Epidermal melanocyte (primary cell): ENCODE data around the gene PACSIN1.
"Not testable (repeated sequence)": the region's sequence is repeated elsewhere in the genome, so short reads cannot be mapped to it uniquely, and the experiment has no call there.

Source experiments
- DNase-seq: peaks from one replicate; pipeline ENCODE4 v3.0.0; 2011; ENCODE audit warnings: low spot score; ENCODE audit not compliant: insufficient read length

PACSIN1 gene

DNA sequence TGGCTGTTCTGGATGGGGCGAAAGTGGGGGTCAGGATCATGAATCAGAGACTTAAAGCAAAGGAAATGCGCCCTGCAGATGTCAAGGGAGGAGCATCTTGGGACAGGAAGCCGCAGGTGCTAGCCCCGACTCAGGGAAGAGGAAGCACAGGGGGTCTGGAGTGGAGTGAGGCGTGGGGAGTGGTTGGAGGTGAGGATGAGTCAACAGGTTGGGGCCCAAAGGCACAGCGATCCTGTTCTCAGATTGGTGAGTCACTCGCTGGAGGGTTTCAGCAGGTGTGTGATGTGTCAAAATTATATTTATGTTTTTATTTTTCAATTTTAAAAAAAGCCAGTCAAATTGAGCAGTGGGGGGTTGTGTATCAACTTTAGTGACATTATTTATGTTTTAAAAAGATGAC, 19.0 kb downstream of the PACSIN1 start:
- no peak for DNase-seq

DNA sequence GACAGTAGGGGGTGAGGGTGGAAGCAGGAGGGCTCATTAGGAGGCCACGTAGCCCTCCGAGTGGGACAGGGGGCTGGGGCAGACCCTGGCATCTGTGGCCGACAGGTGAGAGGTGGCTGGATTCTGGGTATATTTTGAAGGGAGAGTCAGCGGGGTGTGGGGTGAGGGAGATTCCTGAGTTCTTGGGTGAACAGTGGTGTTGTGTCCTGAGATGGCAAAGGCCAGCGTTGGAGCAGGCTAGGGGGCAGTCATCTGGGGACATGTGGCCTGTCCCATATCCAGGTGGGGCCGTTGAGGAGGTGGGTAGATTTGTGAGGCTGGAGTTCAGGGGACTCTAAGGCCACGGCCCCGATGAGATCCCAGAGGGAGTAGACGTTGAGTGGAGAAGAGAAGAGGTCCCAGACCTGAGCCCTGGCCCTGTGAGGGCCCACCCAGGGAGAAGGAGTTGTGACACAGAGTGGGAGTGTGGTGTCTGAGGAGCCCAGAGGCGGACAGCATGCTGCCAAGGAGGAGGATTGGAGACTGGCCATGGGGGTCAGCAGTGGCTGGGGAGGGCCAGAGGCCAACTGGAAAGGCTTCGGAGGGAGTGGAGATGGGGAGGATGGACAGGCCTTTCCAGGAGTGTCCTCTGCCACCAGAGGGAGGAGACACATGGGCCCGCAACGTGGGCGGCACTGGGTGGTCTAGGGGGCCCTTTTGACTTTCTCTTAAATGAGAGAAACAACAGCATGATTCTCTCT, 19.6 kb downstream of the PACSIN1 start:
- DNase-seq, result no peak

- DNase-seq, result no peak
Observed at GRCh38 chr6:34486106-34486740, 20.3 kb downstream of the PACSIN1 start.

- DNase-seq, result not testable (repeated sequence)
Observed at GRCh38 chr6:34486886-34487285, 21.0 kb downstream of the PACSIN1 start.

GRCh38 chr6:34487536-34487935, 21.7 kb downstream of the PACSIN1 start:
- DNase-seq, result no peak

DNA sequence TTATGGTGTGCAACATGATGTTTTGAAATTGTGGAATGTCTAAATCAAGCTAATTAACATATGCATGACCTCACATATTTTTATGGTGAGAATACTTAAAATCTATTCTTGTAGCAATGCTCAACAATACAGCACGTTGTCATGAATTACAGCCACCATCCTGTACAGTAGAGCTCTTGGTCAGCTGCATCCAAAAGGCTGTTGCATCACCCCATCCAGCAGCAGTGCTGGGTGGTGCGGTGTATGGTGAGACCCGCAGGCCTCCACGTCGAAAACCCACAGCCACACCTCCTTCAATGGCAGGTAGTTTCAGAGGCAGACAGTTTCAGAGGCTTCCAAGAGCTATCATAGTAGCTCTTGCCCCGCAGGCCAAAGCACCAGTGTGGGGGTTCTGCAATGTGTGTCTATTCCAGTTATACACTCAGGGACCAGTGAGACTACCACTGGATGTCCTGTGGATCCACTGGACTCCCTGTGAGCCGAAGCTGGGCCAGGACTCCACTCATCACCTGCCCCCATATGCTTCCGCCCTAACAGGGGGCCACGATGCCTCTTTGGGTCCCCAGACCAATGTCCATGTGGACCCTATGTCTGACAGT, 23.4 kb downstream of the PACSIN1 start:
- DNase-seq, result no peak

DNA sequence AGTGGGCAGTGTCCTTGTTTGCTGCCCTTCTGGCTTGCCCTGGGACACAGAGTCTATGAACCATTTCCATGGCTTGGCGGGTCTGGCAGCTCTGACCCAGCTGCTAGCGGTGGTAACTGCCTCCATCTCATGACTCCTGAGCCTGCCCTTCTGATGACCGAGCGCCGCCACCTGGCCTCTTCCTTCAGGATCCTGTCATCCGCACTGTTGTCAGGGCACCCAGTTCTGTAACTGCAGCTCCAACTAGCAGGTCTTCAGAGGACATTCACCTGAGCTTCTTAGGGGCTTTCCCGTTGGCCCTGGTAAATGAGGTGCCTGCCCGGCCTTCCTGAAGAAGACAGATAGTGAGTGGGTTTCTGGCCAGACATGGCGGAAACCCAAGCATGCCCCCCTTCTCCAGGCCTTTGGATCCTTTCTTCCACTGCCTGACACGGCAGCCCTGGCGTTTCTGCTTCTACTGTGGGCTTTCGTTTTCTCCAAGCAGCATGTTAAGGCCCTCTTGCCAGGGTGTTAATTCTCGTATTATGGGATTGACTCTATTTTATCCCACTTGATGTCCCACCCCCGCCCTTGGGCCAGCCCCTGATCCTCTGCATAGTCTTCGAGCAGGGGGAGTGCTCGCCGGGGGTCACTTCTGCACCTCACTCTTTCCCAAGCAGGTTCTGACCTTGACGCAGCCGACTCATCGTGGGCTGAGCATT, 24.7 kb downstream of the PACSIN1 start:
- DNase-seq, result no peak

DNA sequence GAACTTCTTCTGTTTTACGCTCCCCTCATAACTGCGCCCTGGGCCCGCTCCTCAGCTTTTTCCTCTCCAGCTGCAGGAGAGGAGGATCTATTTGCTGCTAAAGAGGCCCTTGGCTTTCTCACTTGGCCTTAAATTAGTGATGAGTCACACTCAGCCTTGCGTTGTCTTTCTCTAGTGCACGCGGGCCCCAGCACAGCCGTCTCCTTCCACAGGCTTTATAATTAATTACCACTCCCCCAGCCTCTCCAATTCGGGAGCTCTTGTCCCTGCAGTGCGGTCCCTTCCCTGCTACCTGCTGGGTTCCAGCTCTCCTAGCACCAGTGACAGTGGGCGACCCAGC, 25.2 kb downstream of the PACSIN1 start:
- no peak for DNase-seq

GRCh38 chr6:34493344-34493743, 27.5 kb downstream of the PACSIN1 start:
- no peak for DNase-seq

DNA sequence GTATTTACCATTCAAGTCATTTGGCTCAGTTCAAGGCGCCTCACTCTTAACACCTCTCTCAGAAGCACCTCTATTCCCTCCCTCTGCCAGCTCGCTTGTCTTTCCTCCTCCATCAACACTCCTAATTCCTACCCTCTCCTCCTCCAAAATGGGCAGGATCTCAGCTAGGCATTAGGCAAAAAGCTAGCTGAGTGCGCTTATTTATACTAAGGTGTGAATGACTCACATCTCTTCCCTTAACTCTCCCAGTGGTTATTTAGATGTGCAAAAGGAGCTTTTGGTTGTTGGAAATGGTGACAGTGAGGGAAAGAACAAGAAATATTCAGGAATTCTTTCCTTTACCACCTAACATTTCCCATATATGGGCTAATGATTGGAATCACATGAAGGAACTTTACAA, 29.1 kb downstream of the PACSIN1 start:
- no peak for DNase-seq

DNA sequence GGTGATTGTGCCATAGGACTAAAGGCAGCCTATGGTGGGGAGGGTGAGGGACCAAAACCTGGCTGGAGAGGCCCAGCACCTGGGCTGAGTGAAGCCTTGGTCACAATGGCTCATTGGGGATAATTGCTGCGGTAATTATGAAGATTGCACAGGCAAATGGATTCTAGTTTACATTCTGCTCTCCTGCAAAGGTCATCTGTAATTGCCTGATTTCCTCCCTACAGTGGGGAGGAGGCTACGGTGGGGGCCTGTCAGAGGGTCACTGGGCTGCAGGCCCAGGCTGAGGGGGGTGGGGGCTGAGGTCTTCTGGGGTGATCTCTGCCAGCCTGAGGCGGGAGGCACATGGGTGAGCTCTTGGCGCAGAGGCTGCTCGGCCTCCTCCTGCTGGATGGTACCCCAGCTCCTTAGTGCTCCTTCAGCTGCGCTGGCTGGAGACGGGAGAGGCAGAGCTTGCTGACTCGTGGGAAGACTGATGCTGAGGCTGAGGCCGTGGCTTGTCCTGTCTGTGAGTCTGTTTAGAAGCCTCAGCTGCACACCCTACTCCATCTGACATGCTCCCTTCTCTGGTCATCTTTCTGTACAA, 30.3 kb downstream of the PACSIN1 start:
- no peak for DNase-seq

GRCh38 chr6:34497411-34497810, 31.5 kb downstream of the PACSIN1 start:
- no peak for DNase-seq

DNA sequence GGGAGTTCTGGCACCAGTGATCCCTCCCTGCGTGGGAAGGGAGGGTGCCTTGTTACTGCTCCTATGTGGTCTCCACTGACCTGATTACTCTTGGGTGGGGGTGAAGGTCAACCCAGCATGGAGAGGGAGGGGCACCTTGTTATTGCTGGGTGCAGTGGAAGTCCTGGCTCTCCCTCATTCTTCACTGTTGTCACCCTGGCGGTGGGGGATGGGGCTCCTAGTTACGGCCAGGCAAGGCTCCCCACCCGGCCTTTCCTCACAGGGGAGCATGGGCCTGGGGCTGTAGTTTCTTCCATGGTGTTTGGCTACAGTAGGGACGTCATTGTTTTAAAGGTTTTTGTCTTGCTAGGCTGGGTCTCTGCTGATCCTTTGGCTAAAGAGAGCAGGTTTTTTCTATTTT, 40.8 kb downstream of the PACSIN1 start:
- no peak for DNase-seq

- no peak for DNase-seq
Observed at GRCh38 chr6:34508425-34508824, 42.5 kb downstream of the PACSIN1 start.

- no peak for DNase-seq
Observed at GRCh38 chr6:34509782-34510181, 43.9 kb downstream of the PACSIN1 start.

DNA sequence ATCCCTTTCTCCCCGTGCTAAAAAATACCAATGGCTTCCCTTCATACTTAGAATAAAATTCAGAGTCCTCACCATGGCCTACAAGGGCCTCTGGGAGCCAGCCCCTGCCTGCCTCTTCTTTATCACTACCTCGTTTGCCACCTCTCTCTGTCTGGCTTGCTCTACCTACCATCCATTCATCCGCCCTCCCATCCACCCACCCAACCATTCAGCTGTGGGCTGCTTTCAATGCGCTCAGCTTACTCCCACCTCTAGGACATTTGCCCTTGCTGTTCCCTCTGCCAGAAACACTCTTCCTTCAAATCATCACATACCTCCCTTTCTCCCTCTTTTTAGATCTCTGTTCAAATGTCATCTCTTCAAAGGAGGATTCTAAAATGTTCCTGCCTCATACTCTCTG, 44.4 kb downstream of the PACSIN1 start:
- DNase-seq, result no peak

- no peak for DNase-seq
Observed at GRCh38 chr6:34511214-34511914, 45.5 kb downstream of the PACSIN1 start.

DNA sequence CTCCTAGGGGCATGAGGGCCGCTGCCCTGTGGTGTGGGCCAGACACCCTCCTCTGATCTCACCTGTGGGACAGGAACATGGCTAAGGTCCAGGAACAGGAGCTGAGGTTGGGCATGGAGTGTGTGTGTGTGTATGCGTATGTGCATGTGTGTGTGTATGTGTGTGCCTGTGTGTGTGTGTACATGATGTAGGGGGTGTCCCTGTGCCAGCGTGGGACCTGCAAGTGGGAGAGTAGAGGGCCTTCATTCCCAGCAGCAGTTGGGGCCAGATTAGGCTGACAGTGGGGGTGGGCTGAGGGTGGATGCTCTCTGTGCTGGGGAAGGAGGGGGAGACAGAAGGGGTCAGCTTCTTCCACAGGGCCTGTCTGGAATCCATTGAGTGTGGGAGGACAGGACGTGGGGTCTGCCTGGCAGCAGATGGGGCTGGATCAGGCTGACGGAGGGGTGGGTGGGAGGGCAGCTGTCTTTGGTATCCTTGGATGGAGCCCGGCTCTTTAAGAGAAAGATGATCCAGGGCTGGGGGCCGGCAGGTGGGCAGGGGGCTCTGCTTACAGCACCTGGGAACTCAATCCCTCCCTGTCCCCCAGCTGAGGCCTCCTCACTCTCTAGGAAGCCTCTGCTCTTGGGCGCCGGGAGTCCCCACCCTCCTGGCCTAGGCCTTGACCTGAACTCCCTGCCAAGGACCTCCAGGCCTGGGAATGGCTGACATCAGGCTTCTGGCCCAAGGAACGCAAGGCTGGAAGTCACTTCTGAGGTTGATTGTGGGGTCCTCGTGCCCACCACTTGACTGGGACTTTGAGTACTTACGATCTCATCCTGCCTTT, 46.2 kb downstream of the PACSIN1 start:
- DNase-seq, result no peak

DNA sequence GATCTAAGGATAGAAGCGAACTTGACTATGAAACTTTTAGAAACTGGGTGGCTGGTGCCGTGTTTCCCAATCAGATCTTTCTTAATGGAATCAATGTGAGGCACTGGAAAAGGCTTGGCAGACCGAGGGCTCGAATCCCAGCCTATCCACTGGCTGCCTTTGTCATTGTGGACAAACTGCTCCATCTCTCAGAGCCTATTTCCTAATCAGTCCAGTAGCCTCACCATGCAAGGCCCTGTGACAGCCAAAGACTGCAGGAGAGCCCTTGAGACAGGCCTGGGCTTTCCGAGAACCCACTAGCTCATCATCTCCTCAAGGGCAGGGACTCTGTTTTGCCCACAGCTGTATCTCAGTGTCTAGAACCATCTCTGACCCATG, 46.9 kb downstream of the PACSIN1 start:
- DNase-seq, result no peak

- no peak for DNase-seq
Observed at GRCh38 chr6:34513646-34514045, 47.8 kb downstream of the PACSIN1 start.

GRCh38 chr6:34514112-34514511, 48.2 kb downstream of the PACSIN1 start:
- DNase-seq, result no peak
